RWPE2 (cell line): ENCODE results near the gene GPR68.
"Not testable (repeated sequence)": the region's sequence is repeated elsewhere in the genome, so short reads cannot be mapped to it uniquely, and the experiment has no call there.

Source experiments
- ATAC-seq: fragments of 200-7000 bp; cut with Tn5 transposase; 3 replicates; pipeline ENCODE4 v1.9.1; 2021; ENCODE audit warnings: low read depth
- DNase-seq: peaks from one replicate; pipeline ENCODE4 v3.0.0-alpha.2; 2020; ENCODE audit warnings: low spot score
- H3K27ac ChIP-seq: fragments of 450-650 bp; 2 replicates; pipeline ENCODE4 v1.5.1; 2017; ENCODE audit warnings: mild to moderate bottlenecking; ENCODE audit not compliant: poor library complexity, severe bottlenecking
- H3K27me3 ChIP-seq: fragments of 250-450 bp; sonication (Bioruptor Pico); 2 replicates; pipeline ENCODE4 v1.5.1; 2021; ENCODE audit warnings: mild to moderate bottlenecking, moderate library complexity; ENCODE audit not compliant: insufficient read depth, poor library complexity, severe bottlenecking
- H3K36me3 ChIP-seq: fragments of 250-450 bp; sonication (Bioruptor Pico); 2 replicates; pipeline ENCODE4 v1.5.1; 2020; ENCODE audit warnings: low read depth, mild to moderate bottlenecking, moderate library complexity
- H3K4me1 ChIP-seq: fragments of 250-450 bp; sonication (Bioruptor Pico); 2 replicates; pipeline ENCODE4 v1.5.1; 2021; ENCODE audit warnings: mild to moderate bottlenecking, moderate library complexity; ENCODE audit not compliant: insufficient read depth, poor library complexity, severe bottlenecking
- H3K4me3 ChIP-seq: fragments of 250-450 bp; sonication (Bioruptor Pico); 2 replicates; pipeline ENCODE4 v1.5.1; 2021; ENCODE audit warnings: mild to moderate bottlenecking, moderate library complexity; ENCODE audit not compliant: severe bottlenecking
- H3K9me3 ChIP-seq: fragments of 250-450 bp; sonication (Bioruptor Pico); 2 replicates; pipeline ENCODE4 v1.5.1; 2021; ENCODE audit warnings: mild to moderate bottlenecking, moderate library complexity; ENCODE audit not compliant: severe bottlenecking
- TF ChIP-seq, protein P1 (sequence below): fragments of 450-650 bp; IDR thresholded peaks from one replicate; pipeline ENCODE4 v1.5.1; 2017; ENCODE audit warnings: mild to moderate bottlenecking, moderate library complexity; ENCODE audit not compliant: poor library complexity, severe bottlenecking

Gene GPR68

DNA sequence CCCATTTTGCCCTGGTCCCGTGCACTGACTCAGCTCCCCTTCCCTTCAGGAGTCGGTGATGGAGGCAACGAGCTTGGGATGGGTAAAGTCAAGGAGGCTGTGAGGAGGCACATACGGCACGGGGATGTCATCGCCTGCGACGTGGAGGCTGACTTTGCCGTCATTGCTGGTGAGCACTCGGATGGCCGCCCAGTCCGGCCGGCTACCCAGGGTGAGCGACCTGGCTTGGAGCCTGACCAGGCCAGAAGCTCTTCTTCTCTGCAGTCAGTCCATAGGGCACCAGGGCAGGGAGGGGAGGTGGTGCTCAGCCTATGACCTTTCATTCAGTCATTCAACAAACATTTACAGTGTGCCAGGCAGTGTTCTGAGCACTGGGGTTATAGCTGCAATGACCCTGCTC is 39.8 kb downstream of the GPR68 start:
- Histone ChIP-seq H3K9me3 (no peaks in the 10 kb centered on the region), H3K27me3 (no peaks in the 10 kb centered on the region), H3K4me3 (no peak overlapping the region), H3K36me3 (peaks cover 33% of the 10 kb centered on the region), H3K4me1 (no peaks in the 10 kb centered on the region), H3K27ac (no peak overlapping the region)
- ATAC-seq (no peak), DNase-seq (no peak)
- TF ChIP-seq, protein P1, sequence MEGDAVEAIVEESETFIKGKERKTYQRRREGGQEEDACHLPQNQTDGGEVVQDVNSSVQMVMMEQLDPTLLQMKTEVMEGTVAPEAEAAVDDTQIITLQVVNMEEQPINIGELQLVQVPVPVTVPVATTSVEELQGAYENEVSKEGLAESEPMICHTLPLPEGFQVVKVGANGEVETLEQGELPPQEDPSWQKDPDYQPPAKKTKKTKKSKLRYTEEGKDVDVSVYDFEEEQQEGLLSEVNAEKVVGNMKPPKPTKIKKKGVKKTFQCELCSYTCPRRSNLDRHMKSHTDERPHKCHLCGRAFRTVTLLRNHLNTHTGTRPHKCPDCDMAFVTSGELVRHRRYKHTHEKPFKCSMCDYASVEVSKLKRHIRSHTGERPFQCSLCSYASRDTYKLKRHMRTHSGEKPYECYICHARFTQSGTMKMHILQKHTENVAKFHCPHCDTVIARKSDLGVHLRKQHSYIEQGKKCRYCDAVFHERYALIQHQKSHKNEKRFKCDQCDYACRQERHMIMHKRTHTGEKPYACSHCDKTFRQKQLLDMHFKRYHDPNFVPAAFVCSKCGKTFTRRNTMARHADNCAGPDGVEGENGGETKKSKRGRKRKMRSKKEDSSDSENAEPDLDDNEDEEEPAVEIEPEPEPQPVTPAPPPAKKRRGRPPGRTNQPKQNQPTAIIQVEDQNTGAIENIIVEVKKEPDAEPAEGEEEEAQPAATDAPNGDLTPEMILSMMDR = no peak

DNA sequence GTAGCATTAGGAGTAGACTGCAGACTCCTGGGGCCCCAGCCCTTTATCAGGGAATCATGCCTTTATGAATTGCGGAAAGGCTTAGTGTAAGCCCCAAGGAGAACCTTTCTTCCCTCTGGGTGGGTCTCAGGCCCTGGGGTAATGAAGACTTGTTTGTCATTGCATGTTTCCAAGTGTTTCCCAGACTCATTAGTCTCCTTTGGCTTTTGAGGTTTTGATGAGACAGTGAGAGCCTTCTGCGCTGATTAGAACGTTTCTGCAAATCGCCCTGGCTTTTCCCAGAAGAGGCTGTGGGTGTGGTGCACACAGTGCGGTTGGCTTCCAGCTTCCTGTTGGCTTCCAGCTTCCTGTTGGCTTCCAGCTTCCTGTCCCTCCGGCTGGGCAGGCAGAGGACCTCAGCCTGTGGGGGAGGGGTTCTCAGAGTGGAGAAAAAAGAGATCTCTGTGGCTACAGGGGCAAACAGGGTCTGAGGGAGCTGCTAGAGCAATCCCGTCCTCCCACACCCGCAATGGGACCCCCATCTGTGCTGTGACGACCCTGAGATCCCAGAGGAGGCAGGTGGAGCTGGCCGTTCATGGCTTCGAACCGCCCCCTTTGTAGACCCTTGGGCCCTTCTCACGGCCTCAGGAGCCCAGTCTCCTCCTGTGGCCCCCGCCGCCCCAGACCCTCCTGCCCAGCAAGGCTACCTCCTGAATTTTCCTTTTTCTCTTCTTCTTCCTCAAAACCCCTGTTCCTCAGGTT is 42.1 kb downstream of the GPR68 start:
- TF ChIP-seq, protein P1 = no peak
- DNase-seq (no peak), ATAC-seq (no peak)
- no peaks in the 10 kb centered on the region for H3K4me1 ChIP-seq
- H3K27ac ChIP-seq = no peak overlapping the region
- peaks cover 32% of the 10 kb centered on the region for H3K36me3 ChIP-seq
- H3K27me3 ChIP-seq = no peaks in the 10 kb centered on the region
- no peak overlapping the region for H3K4me3 ChIP-seq
- H3K9me3 ChIP-seq = no peaks in the 10 kb centered on the region

DNA sequence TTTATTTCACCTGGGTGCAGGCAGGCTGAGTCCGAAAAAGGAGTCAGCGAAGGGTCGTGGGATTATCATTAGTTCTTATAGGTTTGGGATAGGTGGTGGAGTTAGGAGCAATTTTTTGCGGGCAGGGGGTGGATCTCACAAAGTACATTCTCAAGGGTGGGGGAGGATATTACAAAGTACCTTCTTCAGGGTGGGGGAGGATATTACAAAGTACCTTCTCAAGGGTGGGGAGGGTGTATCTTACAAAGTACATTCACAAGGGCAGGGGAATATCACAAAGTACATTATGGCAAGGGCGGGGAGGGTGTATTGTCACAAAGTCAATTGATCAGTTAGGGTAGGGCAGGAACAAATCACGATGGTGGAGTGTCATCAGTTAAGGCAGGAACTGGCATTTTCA is 43.7 kb downstream of the GPR68 start:
- peaks cover 39% of the 10 kb centered on the region for H3K36me3 ChIP-seq
- ATAC-seq, DNase-seq, H3K27me3 ChIP-seq, H3K4me3 ChIP-seq, H3K9me3 ChIP-seq, H3K27ac ChIP-seq, H3K4me1 ChIP-seq: not testable (repeated sequence)

DNA sequence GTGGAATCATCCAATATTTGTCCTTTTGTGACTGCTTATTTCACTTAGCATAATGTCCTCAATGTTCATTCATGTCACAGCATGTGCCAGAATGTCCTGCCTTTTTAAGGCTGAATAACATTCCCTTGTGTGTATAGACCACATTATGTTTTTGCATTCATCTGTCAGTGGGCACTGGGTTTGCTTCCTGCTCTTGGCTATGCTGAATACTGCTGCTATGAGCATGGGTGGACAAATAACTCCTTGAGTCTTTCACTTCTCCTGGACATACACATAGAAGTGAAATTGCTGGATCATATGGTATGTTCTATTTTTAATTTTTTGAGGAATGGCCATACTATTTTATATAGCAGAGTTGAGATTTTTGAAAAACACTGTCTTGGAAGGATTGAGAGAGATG is 46.9 kb downstream of the GPR68 start:
- no peaks in the 10 kb centered on the region for H3K4me1 ChIP-seq
- no peak overlapping the region for H3K27ac ChIP-seq
- ATAC-seq (no peak), DNase-seq (no peak)
- no peaks in the 10 kb centered on the region for H3K27me3 ChIP-seq
- no peaks in the 10 kb centered on the region for H3K9me3 ChIP-seq
- H3K4me3 ChIP-seq = no peak overlapping the region
- TF ChIP-seq, protein P1 = no peak
- peaks cover 33% of the 10 kb centered on the region for H3K36me3 ChIP-seq

DNA sequence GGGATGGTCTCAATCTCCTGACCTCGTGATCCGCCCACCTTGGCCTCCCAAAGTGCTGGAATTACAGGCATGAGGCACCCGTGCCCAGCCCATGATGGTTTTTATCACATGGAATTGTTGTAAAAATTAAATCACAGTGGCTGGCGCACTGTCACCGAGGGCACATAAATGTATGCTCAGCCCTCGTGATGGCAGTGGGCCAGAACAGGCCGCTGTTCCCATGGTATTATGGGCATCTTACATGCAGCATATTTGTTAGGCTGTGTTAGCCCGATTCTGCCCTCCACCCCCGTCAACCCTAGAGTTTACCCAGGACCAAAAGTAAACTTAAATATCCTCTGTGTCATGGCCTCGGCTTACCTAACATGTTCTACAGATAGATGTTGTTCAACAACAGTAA is 48.6 kb downstream of the GPR68 start:
- H3K27me3 ChIP-seq = no peaks in the 10 kb centered on the region
- peaks cover 28% of the 10 kb centered on the region for H3K36me3 ChIP-seq
- no peaks in the 10 kb centered on the region for H3K9me3 ChIP-seq
- H3K27ac ChIP-seq = no peak overlapping the region
- DNase-seq (no peak), ATAC-seq (no peak)
- H3K4me3 ChIP-seq = no peak overlapping the region
- TF ChIP-seq, protein P1 = no peak
- no peaks in the 10 kb centered on the region for H3K4me1 ChIP-seq
